Measurements from ENCODE around the gene ADAM11. TPM values are rescaled to one million over a fixed set of nuclear protein-coding genes. Genes with fewer than 3 reads are reported as not detected.
A peak's percentile ranks its signal among the peaks of the same experiment; 100 is the strongest.

The ADAM11 gene
- total and polyA plus RNA-seq, 2 of the 13 experiments (the other 11 are each of a cell fraction or from before 2014, with no cell fraction given), result 0.38 to 0.91 TPM

DNA sequence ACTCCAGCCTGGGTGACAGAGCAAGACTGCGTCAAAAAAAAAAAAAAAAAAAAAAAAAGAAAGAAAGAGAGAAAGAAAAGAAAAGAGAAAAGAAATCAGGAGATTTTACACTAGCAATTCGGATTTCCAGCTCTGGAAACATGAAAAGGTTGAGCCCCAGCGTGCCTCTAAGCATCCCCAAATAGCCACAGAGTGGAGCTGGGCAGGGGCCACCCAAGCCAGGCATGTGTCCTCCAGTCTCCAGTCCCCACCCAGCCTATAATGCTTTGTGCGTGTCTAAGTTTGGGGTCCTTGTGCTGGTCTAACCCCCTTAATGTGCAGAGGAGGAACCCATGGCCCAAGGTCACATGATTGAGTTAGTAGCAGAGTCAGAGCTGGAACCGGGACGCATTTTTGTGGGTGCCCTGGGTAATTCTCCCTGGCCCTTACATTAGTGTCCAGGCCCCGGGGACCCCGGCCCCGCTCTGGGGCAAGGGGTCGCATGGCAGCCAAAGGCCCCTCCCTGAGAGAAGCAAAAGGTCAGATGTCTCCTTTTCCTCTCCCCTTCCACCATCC lies 19.9 kb downstream of the ADAM11 start (continued):
- TF ChIP-seq, protein P1, sequence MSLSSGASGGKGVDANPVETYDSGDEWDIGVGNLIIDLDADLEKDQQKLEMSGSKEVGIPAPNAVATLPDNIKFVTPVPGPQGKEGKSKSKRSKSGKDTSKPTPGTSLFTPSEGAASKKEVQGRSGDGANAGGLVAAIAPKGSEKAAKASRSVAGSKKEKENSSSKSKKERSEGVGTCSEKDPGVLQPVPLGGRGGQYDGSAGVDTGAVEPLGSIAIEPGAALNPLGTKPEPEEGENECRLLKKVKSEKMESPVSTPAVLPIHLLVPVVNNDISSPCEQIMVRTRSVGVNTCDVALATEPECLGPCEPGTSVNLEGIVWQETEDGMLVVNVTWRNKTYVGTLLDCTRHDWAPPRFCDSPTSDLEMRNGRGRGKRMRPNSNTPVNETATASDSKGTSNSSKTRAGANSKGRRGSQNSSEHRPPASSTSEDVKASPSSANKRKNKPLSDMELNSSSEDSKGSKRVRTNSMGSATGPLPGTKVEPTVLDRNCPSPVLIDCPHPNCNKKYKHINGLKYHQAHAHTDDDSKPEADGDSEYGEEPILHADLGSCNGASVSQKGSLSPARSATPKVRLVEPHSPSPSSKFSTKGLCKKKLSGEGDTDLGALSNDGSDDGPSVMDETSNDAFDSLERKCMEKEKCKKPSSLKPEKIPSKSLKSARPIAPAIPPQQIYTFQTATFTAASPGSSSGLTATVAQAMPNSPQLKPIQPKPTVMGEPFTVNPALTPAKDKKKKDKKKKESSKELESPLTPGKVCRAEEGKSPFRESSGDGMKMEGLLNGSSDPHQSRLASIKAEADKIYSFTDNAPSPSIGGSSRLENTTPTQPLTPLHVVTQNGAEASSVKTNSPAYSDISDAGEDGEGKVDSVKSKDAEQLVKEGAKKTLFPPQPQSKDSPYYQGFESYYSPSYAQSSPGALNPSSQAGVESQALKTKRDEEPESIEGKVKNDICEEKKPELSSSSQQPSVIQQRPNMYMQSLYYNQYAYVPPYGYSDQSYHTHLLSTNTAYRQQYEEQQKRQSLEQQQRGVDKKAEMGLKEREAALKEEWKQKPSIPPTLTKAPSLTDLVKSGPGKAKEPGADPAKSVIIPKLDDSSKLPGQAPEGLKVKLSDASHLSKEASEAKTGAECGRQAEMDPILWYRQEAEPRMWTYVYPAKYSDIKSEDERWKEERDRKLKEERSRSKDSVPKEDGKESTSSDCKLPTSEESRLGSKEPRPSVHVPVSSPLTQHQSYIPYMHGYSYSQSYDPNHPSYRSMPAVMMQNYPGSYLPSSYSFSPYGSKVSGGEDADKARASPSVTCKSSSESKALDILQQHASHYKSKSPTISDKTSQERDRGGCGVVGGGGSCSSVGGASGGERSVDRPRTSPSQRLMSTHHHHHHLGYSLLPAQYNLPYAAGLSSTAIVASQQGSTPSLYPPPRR (CRISPR knock-in tag; IDR thresholded peaks at IDR 0.05; ENCODE audit: borderline replicate concordance), result 0 out of 2 replicates have a peak, but pooled peaks have one; percentile 3
- 0 out of 2 replicates have a peak, but pooled peaks have one; percentile 1 for TF ChIP-seq NFE2L1 (CRISPR knock-in tag; IDR thresholded peaks at IDR 0.05; ENCODE audit: borderline replicate concordance)
- TF ChIP-seq, protein P2, sequence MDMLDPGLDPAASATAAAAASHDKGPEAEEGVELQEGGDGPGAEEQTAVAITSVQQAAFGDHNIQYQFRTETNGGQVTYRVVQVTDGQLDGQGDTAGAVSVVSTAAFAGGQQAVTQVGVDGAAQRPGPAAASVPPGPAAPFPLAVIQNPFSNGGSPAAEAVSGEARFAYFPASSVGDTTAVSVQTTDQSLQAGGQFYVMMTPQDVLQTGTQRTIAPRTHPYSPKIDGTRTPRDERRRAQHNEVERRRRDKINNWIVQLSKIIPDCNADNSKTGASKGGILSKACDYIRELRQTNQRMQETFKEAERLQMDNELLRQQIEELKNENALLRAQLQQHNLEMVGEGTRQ (IDR thresholded peaks at IDR 0.05; ENCODE audit: low read depth, low read length), result 0 out of 2 replicates have a peak, but pooled peaks have one; percentile 5
- TF ChIP-seq, protein P2 (CRISPR knock-in tag; IDR thresholded peaks at IDR 0.05; ENCODE audit: borderline replicate concordance), result no peak
- TF ChIP-seq ZNF260 (CRISPR knock-in tag; IDR thresholded peaks at IDR 0.05; ENCODE audit: borderline replicate concordance, low read depth), result 0 out of 2 replicates have a peak, but pooled peaks have one; percentile 9
- TF ChIP-seq DR1 (CRISPR knock-in tag; IDR thresholded peaks at IDR 0.05), result 0 out of 2 replicates have a peak, but pooled peaks have one; percentile 23
